Activated T-cell treated with anti-CD3 and anti-CD28 coated beads, Interleukin-2, amount 50 U/mL, for 24 hours (primary cell): Measurements from ENCODE around the gene RIN3.

Experiments
- DNase-seq: peaks from one replicate; pipeline ENCODE4 v3.0.0-alpha.2; 2020
- H3K27ac Mint-ChIP-seq: 2 replicates; pipeline ENCODE4 v1.8.0; 2020; ENCODE audit warnings: mild to moderate bottlenecking, mixed read lengths
- H3K27me3 Mint-ChIP-seq: 2 replicates; pipeline ENCODE4 v1.8.0; 2020; ENCODE audit warnings: mixed read lengths
- H3K36me3 Mint-ChIP-seq: 2 replicates; pipeline ENCODE4 v1.8.0; 2020; ENCODE audit warnings: low read depth, mixed read lengths
- H3K4me1 Mint-ChIP-seq: 2 replicates; pipeline ENCODE4 v1.8.0; 2020; ENCODE audit warnings: low read depth, mixed read lengths
- H3K4me3 Mint-ChIP-seq: 2 replicates; pipeline ENCODE4 v1.8.0; 2020; ENCODE audit warnings: mild to moderate bottlenecking, moderate library complexity, mixed read lengths
- H3K9me3 Mint-ChIP-seq: 2 replicates; pipeline ENCODE4 v1.8.0; 2020; ENCODE audit warnings: mixed read lengths

RIN3 gene

DNA sequence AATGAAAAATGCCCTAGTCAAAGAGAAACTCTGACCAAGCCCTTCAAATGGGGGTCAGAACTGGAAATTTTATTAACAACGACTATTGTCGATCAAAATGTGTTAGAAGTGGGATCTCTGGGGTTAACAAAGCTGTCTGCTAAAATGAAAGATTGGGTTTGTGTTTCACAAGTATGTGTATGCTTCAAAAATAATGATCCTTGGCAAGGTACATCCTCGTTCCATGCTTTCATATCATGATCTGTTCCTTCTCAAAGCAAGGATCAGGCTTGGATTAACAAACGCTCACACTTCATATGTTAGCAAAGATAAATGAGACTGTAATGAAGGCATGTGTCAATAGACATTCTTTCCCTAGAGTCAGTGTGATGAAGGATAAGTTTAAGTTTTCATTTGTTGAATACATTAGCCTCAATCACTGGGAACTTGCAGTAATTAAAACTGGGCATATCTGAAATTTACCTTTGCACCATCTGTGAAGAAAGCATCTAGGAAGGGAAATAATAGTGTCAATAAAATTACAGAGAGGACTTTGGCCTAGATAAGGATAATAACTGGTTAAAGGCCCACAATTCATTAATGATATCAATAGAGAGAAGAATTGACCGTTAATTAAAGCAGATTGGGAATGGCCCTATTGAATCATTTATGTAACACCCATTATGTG, 91.8 kb downstream of the RIN3 start:
- no peak overlapping the region for H3K27ac Mint-ChIP-seq
- H3K4me3 Mint-ChIP-seq, result no peak overlapping the region
- peaks cover 6% of the 10 kb centered on the region for H3K9me3 Mint-ChIP-seq
- H3K27me3 Mint-ChIP-seq, result no peaks in the 10 kb centered on the region
- peaks cover 30% of the 10 kb centered on the region for H3K4me1 Mint-ChIP-seq
- no peak for DNase-seq
- peaks cover 2% of the 10 kb centered on the region for H3K36me3 Mint-ChIP-seq

DNA sequence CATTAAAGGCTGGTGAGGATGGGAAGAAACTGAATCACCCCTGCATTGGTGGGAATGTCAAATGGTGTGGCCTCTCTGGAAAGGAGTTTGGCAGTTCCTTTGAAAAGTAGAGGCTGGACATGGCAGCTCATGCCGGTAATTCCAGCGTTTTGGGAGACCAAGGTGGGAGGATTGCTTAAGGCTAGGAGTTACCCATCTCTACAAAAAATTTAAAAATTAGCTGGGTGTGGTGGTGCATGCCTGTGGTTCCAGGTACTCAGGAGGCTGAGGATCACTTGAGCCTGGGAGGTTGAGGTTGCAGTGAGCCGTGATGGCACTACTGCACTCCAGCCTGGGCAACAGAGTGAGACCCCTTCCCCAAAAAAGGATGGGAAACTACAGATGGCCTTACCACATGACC, 93.7 kb downstream of the RIN3 start:
- DNase-seq, result no peak
- Mint-ChIP-seq H3K36me3 (peaks cover 7% of the 10 kb centered on the region), H3K4me1 (peaks cover 27% of the 10 kb centered on the region), H3K27me3 (no peaks in the 10 kb centered on the region), H3K9me3 (peaks cover 6% of the 10 kb centered on the region), H3K27ac (no peak overlapping the region), H3K4me3 (no peak overlapping the region)

DNA sequence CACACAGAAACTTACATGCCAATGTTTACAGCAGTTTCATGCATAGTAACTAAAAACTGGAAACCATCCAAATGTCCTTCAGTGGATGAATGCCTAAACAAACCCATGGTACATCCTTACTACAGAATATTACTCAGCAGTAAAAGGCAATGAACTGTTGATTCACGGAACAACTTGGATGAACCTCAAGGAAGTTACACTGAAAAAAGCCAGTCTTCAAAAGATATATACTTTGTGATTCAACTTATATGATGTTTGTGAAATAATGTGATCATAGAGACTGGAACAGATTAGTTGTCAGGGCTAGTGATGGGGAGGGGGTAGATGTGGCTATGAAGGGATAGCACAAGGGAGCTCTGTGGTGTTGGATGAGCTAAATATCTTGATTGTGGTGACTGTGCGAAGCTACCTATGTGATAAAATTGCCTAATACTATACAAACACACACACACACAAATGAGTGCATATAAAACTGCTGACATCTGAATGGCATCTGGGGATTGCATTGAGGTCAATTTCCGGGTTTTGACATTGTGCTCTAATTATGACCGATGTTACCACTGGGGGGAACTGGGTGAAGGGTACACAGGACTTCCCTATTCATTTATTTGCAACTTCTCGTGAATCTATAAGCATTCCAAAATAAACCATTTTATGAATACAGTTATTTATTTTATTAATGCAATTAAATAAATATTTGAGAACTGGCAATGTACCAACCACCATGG, 94.3 kb downstream of the RIN3 start:
- Mint-ChIP-seq H3K4me1 (peaks cover 31% of the 10 kb centered on the region), H3K9me3 (peaks cover 6% of the 10 kb centered on the region), H3K36me3 (peaks cover 7% of the 10 kb centered on the region), H3K27ac (peak overlapping the region; percentile 41), H3K27me3 (no peaks in the 10 kb centered on the region), H3K4me3 (no peak overlapping the region)
- no peak for DNase-seq

DNA sequence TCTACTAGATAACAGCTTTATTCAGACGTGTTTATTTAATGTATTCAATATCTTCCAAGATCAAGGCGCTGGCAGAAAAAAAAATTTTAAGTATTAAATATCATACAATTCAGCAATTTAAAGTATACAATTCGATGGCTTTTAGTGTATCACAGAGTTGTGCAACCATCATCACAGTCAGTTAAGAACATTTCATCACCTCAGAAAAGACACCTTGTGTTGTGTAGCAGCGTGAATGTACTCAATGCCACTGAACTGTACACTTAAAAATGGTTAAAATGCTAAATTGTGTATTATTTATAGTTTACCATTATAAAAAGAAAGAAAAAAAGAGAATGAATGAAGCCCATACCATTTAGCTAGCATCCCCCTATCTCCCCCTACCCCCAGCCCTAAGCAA, 96.4 kb downstream of the RIN3 start:
- Mint-ChIP-seq H3K4me3 (no peak overlapping the region), H3K27me3 (no peaks in the 10 kb centered on the region), H3K36me3 (peaks cover 7% of the 10 kb centered on the region), H3K4me1 (peaks cover 40% of the 10 kb centered on the region), H3K27ac (no peak overlapping the region), H3K9me3 (peaks cover 6% of the 10 kb centered on the region)
- no peak for DNase-seq

GRCh38 chr14:92610849-92611271, 97.3 kb downstream of the RIN3 start:
- peaks cover 50% of the 10 kb centered on the region for H3K4me1 Mint-ChIP-seq
- no peak for DNase-seq

GRCh38 chr14:92613008-92613658, 99.6 kb downstream of the RIN3 start:
- no peak overlapping the region for H3K27ac Mint-ChIP-seq
- H3K4me1 Mint-ChIP-seq, result peaks cover 61% of the 10 kb centered on the region
- no peaks in the 10 kb centered on the region for H3K27me3 Mint-ChIP-seq
- no peak overlapping the region for H3K4me3 Mint-ChIP-seq
- H3K36me3 Mint-ChIP-seq, result peaks cover 11% of the 10 kb centered on the region
- DNase-seq, result peak; percentile 79
- no peaks in the 10 kb centered on the region for H3K9me3 Mint-ChIP-seq

More at GRCh38 chr14:92610849-92611271, 97.3 kb downstream of the RIN3 start:
- Mint-ChIP-seq H3K36me3 (peaks cover 8% of the 10 kb centered on the region), H3K27ac (no peak overlapping the region), H3K27me3 (no peaks in the 10 kb centered on the region), H3K4me3 (no peak overlapping the region), H3K9me3 (peaks cover 6% of the 10 kb centered on the region)

- Mint-ChIP-seq H3K36me3 (peaks cover 11% of the 10 kb centered on the region), H3K4me3 (no peak overlapping the region), H3K4me1 (peaks cover 60% of the 10 kb centered on the region), H3K27ac (no peak overlapping the region), H3K9me3 (no peaks in the 10 kb centered on the region), H3K27me3 (no peaks in the 10 kb centered on the region)
- DNase-seq, result no peak
Measured at GRCh38 chr14:92613681-92614260, 100.2 kb downstream of the RIN3 start.

DNA sequence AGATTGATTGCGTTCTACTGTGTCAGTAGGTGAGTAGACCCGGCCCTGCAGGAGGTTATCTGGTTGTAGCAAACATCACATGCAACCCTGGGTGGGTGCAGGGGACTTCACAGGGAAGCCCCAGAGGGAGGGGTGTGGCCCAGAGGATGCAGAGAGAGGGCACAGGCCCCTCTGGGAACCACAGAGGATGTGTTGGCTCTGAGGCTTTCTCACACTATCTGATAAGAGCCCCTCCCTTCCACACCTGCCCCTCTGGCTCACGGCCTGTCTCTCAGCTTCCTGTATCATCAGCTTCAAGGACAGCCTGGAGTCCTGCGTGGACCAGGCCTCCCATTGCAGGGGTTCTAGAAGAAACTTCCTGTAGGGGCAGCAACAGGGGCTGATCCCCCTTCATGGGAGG, 101.9 kb downstream of the RIN3 start:
- peak overlapping the region; percentile 88 for H3K27ac Mint-ChIP-seq
- peaks cover 47% of the 10 kb centered on the region for H3K4me1 Mint-ChIP-seq
- DNase-seq, result peak; percentile 67
- H3K9me3 Mint-ChIP-seq, result no peaks in the 10 kb centered on the region
- no peak overlapping the region for H3K4me3 Mint-ChIP-seq
- H3K36me3 Mint-ChIP-seq, result peaks cover 20% of the 10 kb centered on the region
- no peaks in the 10 kb centered on the region for H3K27me3 Mint-ChIP-seq

GRCh38 chr14:92616178-92616577, 102.6 kb downstream of the RIN3 start:
- peaks cover 47% of the 10 kb centered on the region for H3K4me1 Mint-ChIP-seq
- DNase-seq, result no peak
- H3K36me3 Mint-ChIP-seq, result peaks cover 21% of the 10 kb centered on the region
- H3K27ac Mint-ChIP-seq, result peak overlapping the region; percentile 88
- H3K27me3 Mint-ChIP-seq, result no peaks in the 10 kb centered on the region
- no peaks in the 10 kb centered on the region for H3K9me3 Mint-ChIP-seq
- peak overlapping the region; percentile 31 for H3K4me3 Mint-ChIP-seq

- DNase-seq, result no peak
- Mint-ChIP-seq H3K4me1 (peaks cover 44% of the 10 kb centered on the region), H3K36me3 (peaks cover 29% of the 10 kb centered on the region), H3K4me3 (no peak overlapping the region), H3K27ac (no peak overlapping the region), H3K27me3 (no peaks in the 10 kb centered on the region), H3K9me3 (peaks cover 12% of the 10 kb centered on the region)
Measured at GRCh38 chr14:92617581-92617980, 104.0 kb downstream of the RIN3 start.

- Mint-ChIP-seq H3K36me3 (peaks cover 43% of the 10 kb centered on the region), H3K9me3 (peaks cover 19% of the 10 kb centered on the region), H3K27me3 (no peaks in the 10 kb centered on the region), H3K4me1 (peaks cover 23% of the 10 kb centered on the region), H3K27ac (no peak overlapping the region), H3K4me3 (no peak overlapping the region)
- DNase-seq, result no peak
Measured at GRCh38 chr14:92619671-92620456, 106.3 kb downstream of the RIN3 start.

- Mint-ChIP-seq H3K4me1 (peaks cover 3% of the 10 kb centered on the region), H3K27ac (no peak overlapping the region), H3K36me3 (peaks cover 55% of the 10 kb centered on the region), H3K9me3 (peaks cover 35% of the 10 kb centered on the region), H3K27me3 (no peaks in the 10 kb centered on the region), H3K4me3 (no peak overlapping the region)
- DNase-seq, result no peak
Measured at GRCh38 chr14:92622311-92622710, 108.7 kb downstream of the RIN3 start.

GRCh38 chr14:92624764-92625163, 111.2 kb downstream of the RIN3 start:
- H3K27me3 Mint-ChIP-seq, result no peaks in the 10 kb centered on the region
- peaks cover 42% of the 10 kb centered on the region for H3K9me3 Mint-ChIP-seq
- peaks cover 61% of the 10 kb centered on the region for H3K36me3 Mint-ChIP-seq
- H3K4me1 Mint-ChIP-seq, result no peaks in the 10 kb centered on the region
- no peak for DNase-seq
- H3K4me3 Mint-ChIP-seq, result no peak overlapping the region
- no peak overlapping the region for H3K27ac Mint-ChIP-seq

DNA sequence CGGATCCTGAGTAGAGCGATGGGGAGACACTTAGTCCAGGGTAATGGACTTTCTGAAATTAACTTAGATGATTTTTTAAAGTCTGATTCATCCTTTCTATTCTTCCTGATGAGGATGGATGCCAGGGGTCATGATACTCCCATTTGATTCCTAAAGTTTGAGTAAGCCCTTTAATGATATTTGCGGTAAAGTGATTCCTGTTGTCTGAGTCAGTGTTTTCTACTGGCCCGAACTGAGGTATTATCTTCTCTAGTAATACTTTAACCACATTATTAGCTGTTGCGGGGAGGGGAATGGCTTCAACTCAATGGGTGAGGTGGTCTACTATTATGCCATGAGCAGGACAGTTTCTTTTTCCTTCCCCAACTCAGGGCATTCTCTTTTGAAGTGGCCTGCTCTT, 111.6 kb downstream of the RIN3 start:
- peaks cover 57% of the 10 kb centered on the region for H3K36me3 Mint-ChIP-seq
- H3K9me3 Mint-ChIP-seq, result peaks cover 42% of the 10 kb centered on the region
- H3K27ac Mint-ChIP-seq, result no peak overlapping the region
- H3K4me3 Mint-ChIP-seq, result no peak overlapping the region
- no peaks in the 10 kb centered on the region for H3K27me3 Mint-ChIP-seq
- no peaks in the 10 kb centered on the region for H3K4me1 Mint-ChIP-seq
- DNase-seq, result no peak
